HepG2 (cell line): Measurements from ENCODE around the gene MYO18A. TPM values are rescaled to one million over a fixed set of nuclear protein-coding genes. Genes with fewer than 3 reads are reported as not detected.

Source experiments
- GZF1 ChIP-seq: sonication (generic); formaldehyde crosslinking; IDR thresholded peaks from 2 replicates; pipeline ENCODE4 v1.5.1; 2020; ENCODE audit warnings: mild to moderate bottlenecking, missing genetic modification reagents
- KDM5A ChIP-seq: fragments of 200-600 bp; sonication (generic); IDR thresholded peaks from 2 replicates; pipeline ENCODE4 v1.7.0; 2018; ENCODE audit warnings: antibody characterized with exemption, mild to moderate bottlenecking, low read length, borderline replicate concordance
- MEF2D ChIP-seq: sonication (generic); formaldehyde crosslinking; IDR thresholded peaks from 2 replicates; pipeline ENCODE4 v1.5.1; 2020; ENCODE audit warnings: mild to moderate bottlenecking, missing genetic modification reagents
- NFATC3 ChIP-seq: sonication (generic); formaldehyde crosslinking; IDR thresholded peaks from 2 replicates; pipeline ENCODE4 v1.5.1; 2020; ENCODE audit warnings: mild to moderate bottlenecking, missing genetic modification reagents
- NFE2 ChIP-seq: sonication (generic); formaldehyde crosslinking; IDR thresholded peaks from 2 replicates; pipeline ENCODE4 v1.4.0; 2020; ENCODE audit warnings: missing genetic modification reagents
- NPAS2 ChIP-seq: sonication (generic); formaldehyde crosslinking; IDR thresholded peaks from 2 replicates; pipeline ENCODE4 v1.8.0; 2022; ENCODE audit warnings: mild to moderate bottlenecking, missing genetic modification reagents, borderline replicate concordance
- PAF1 ChIP-seq: IDR thresholded peaks from 2 replicates; pipeline ENCODE4 v1.6.1; 2016; ENCODE audit warnings: missing genetic modification reagents, missing compliant biosample characterization
- PCBP1 ChIP-seq: fragments of 200-400 bp; formaldehyde crosslinking; IDR thresholded peaks from 2 replicates; pipeline ENCODE4 v1.6.1; 2017; ENCODE audit warnings: mild to moderate bottlenecking, low read depth, low read length, borderline replicate concordance
- PTBP1 ChIP-seq: fragments of 200-400 bp; formaldehyde crosslinking; IDR thresholded peaks from 2 replicates; pipeline ENCODE4 v1.6.1; 2018; ENCODE audit warnings: low read length, low read depth; ENCODE audit not compliant: poor library complexity, severe bottlenecking
- RXRB ChIP-seq: IDR thresholded peaks from 2 replicates; pipeline ENCODE4 v1.6.1; 2016; ENCODE audit warnings: borderline replicate concordance, missing genetic modification reagents, missing compliant biosample characterization
- SATB2 ChIP-seq: sonication (generic); formaldehyde crosslinking; IDR thresholded peaks from 2 replicates; pipeline ENCODE4 v1.5.0; 2020; ENCODE audit warnings: missing genetic modification reagents
- SCMH1 ChIP-seq: sonication (generic); formaldehyde crosslinking; IDR thresholded peaks from 2 replicates; pipeline ENCODE4 v1.9.0; 2021; ENCODE audit warnings: missing genetic modification reagents, mild to moderate bottlenecking, borderline replicate concordance
- SIX4 ChIP-seq: sonication (generic); formaldehyde crosslinking; IDR thresholded peaks from 2 replicates; pipeline ENCODE4 v1.4.0; 2020; ENCODE audit warnings: missing genetic modification reagents
- SMAD3 ChIP-seq: sonication (generic); formaldehyde crosslinking; IDR thresholded peaks from 2 replicates; pipeline ENCODE4 v1.4.0; 2020; ENCODE audit warnings: missing genetic modification reagents
- SSRP1 ChIP-seq: IDR thresholded peaks from 2 replicates; pipeline ENCODE4 v1.6.1; 2016; ENCODE audit warnings: control low read depth
- TBL1XR1 ChIP-seq: fragments of 150-350 bp; IDR thresholded peaks from 2 replicates; pipeline ENCODE4 v1.6.1; 2014; ENCODE audit warnings: borderline replicate concordance, low read length; ENCODE audit not compliant: partially characterized antibody
- polyA plus RNA-seq, 8 experiments: library from polyadenylated mRNA; depleted of rRNA in 3 of 8; stranded (reverse) in 7 of 8; unstranded in 1 of 8; fragments of >200 nt; fragmentation: Illumina TruSeq in 4 of 8; extraction: Trizol in 4 of 8; gene quantifications; 2 replicates each; pipeline versions ENCODE4 v1.2.1 to v1.2.3, GENCODE V29; 2011 to 2016; ENCODE audit warnings: low read depth in 4 of 8, missing spikeins in 1 of 8, mixed read lengths in 1 of 8; ENCODE audit not compliant: insufficient read depth in 1 of 8
- total RNA-seq, 5 experiments: library from RNA; depleted of rRNA; stranded (reverse); fragments of >200 nt; fragmentation: Illumina TruSeq; extraction: Trizol; gene quantifications; 2 replicates each; pipeline ENCODE4 v1.2.3, GENCODE V29; 2016; ENCODE audit warnings: low read depth in 1 of 5
- TF ChIP-seq, protein P1 (sequence below): sonication (generic); formaldehyde crosslinking; IDR thresholded peaks from 2 replicates; pipeline ENCODE4 v1.4.0; 2020; ENCODE audit warnings: missing genetic modification reagents
- TF ChIP-seq, protein P2 (sequence below): sonication (generic); formaldehyde crosslinking; IDR thresholded peaks from 2 replicates; pipeline ENCODE4 v1.4.0; 2020; ENCODE audit warnings: missing genetic modification reagents
- TF ChIP-seq, protein P3 (sequence below): sonication (generic); formaldehyde crosslinking; IDR thresholded peaks from 2 replicates; pipeline ENCODE4 v1.4.0; 2020; ENCODE audit warnings: mild to moderate bottlenecking, low read depth, missing genetic modification reagents
- TF ChIP-seq, protein P4 (sequence below): sonication (generic); formaldehyde crosslinking; IDR thresholded peaks from 2 replicates; pipeline ENCODE4 v1.4.0; 2020; ENCODE audit warnings: missing genetic modification reagents, borderline replicate concordance
- TF ChIP-seq, protein P5 (sequence below): sonication (generic); formaldehyde crosslinking; IDR thresholded peaks from 2 replicates; pipeline ENCODE4 v1.8.0; 2022; ENCODE audit warnings: missing genetic modification reagents, mild to moderate bottlenecking, inconsistent platforms, borderline replicate concordance

Gene MYO18A
- total and polyA plus RNA-seq, 2 of the 13 experiments (the other 11 are each of a cell fraction or from before 2014, with no cell fraction given): 16.8 to 24.8 TPM

DNA sequence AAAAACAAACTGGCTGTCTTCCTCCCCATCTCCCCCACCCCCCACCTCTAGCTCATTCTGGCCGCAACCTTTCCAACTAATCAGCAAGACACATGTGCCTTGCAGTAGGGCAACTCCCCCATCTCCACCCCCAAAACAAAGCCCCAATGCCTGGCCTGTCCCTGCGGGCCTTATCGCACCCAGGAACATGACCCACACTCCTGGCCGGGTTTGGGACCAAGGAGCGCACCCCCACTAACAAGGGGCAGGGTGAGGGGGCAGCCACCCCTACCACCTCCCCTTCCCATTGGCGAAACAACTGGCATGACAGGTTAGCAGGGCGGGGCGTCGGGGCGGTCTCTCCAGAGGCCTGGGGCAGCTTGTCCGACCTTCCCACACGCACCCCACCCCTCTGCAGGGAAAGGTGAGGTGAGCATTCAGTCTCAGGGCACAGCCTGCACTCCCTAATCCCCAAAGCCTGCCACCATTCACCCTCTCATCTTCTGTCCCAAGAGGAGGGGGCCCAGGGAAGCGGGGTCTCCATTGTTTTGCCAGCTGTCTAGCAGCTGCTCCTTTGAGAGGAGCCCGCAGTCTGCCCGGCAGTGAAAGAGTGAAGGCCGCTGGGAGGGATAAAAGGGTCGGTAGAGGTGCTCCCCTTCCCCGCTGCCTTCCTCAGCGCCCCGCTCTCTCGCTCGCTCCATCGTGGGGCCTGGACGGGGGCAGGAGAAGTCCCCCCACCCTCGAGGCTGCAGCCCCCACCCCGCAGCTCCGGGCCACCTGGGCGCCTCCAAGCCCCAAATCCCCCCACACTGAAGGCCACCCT, 765 bp downstream of the MYO18A start (continued):
- TF ChIP-seq, protein P1, sequence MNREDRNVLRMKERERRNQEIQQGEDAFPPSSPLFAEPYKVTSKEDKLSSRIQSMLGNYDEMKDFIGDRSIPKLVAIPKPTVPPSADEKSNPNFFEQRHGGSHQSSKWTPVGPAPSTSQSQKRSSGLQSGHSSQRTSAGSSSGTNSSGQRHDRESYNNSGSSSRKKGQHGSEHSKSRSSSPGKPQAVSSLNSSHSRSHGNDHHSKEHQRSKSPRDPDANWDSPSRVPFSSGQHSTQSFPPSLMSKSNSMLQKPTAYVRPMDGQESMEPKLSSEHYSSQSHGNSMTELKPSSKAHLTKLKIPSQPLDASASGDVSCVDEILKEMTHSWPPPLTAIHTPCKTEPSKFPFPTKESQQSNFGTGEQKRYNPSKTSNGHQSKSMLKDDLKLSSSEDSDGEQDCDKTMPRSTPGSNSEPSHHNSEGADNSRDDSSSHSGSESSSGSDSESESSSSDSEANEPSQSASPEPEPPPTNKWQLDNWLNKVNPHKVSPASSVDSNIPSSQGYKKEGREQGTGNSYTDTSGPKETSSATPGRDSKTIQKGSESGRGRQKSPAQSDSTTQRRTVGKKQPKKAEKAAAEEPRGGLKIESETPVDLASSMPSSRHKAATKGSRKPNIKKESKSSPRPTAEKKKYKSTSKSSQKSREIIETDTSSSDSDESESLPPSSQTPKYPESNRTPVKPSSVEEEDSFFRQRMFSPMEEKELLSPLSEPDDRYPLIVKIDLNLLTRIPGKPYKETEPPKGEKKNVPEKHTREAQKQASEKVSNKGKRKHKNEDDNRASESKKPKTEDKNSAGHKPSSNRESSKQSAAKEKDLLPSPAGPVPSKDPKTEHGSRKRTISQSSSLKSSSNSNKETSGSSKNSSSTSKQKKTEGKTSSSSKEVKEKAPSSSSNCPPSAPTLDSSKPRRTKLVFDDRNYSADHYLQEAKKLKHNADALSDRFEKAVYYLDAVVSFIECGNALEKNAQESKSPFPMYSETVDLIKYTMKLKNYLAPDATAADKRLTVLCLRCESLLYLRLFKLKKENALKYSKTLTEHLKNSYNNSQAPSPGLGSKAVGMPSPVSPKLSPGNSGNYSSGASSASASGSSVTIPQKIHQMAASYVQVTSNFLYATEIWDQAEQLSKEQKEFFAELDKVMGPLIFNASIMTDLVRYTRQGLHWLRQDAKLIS (CRISPR knock-in tag): peak; percentile 68; the same call in 1 of the 2 replicates
- no peak for TF ChIP-seq SATB2 (CRISPR knock-in tag)
- TF ChIP-seq MEF2D (CRISPR knock-in tag): peak; percentile 43; the same call in 1 of the 2 replicates
- TF ChIP-seq SIX4 (CRISPR knock-in tag): no peak; the same call in 1 of the 2 replicates
- TF ChIP-seq TBL1XR1: no peak
- no peak for TF ChIP-seq NFE2 (CRISPR knock-in tag)
- 0 out of 2 replicates have a peak, but pooled peaks have one; percentile 53 for TF ChIP-seq GZF1 (CRISPR knock-in tag)
- no peak for TF ChIP-seq SSRP1 (CRISPR knock-in tag)
- TF ChIP-seq, protein P2, sequence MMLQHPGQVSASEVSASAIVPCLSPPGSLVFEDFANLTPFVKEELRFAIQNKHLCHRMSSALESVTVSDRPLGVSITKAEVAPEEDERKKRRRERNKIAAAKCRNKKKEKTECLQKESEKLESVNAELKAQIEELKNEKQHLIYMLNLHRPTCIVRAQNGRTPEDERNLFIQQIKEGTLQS (CRISPR knock-in tag): no peak
- TF ChIP-seq NFATC3: no peak
- TF ChIP-seq PCBP1: peak; percentile 41; the same call in 1 of the 2 replicates
- TF ChIP-seq, protein P3, sequence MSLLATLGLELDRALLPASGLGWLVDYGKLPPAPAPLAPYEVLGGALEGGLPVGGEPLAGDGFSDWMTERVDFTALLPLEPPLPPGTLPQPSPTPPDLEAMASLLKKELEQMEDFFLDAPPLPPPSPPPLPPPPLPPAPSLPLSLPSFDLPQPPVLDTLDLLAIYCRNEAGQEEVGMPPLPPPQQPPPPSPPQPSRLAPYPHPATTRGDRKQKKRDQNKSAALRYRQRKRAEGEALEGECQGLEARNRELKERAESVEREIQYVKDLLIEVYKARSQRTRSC (CRISPR knock-in tag): no peak
- no peak for TF ChIP-seq PAF1
- TF ChIP-seq, protein P4, sequence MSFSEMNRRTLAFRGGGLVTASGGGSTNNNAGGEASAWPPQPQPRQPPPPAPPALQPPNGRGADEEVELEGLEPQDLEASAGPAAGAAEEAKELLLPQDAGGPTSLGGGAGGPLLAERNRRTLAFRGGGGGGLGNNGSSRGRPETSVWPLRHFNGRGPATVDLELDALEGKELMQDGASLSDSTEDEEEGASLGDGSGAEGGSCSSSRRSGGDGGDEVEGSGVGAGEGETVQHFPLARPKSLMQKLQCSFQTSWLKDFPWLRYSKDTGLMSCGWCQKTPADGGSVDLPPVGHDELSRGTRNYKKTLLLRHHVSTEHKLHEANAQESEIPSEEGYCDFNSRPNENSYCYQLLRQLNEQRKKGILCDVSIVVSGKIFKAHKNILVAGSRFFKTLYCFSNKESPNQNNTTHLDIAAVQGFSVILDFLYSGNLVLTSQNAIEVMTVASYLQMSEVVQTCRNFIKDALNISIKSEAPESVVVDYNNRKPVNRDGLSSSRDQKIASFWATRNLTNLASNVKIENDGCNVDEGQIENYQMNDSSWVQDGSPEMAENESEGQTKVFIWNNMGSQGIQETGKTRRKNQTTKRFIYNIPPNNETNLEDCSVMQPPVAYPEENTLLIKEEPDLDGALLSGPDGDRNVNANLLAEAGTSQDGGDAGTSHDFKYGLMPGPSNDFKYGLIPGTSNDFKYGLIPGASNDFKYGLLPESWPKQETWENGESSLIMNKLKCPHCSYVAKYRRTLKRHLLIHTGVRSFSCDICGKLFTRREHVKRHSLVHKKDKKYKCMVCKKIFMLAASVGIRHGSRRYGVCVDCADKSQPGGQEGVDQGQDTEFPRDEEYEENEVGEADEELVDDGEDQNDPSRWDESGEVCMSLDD (CRISPR knock-in tag): peak; percentile 57; the same call in 1 of the 2 replicates
- TF ChIP-seq RXRB (CRISPR knock-in tag): peak; percentile 57; the same call in 1 of the 2 replicates
- no peak for TF ChIP-seq SMAD3 (CRISPR knock-in tag)
- TF ChIP-seq KDM5A: no peak
- no peak for TF ChIP-seq SCMH1 (CRISPR knock-in tag)
- no peak for TF ChIP-seq NPAS2
- no peak for TF ChIP-seq PTBP1
- TF ChIP-seq, protein P5, sequence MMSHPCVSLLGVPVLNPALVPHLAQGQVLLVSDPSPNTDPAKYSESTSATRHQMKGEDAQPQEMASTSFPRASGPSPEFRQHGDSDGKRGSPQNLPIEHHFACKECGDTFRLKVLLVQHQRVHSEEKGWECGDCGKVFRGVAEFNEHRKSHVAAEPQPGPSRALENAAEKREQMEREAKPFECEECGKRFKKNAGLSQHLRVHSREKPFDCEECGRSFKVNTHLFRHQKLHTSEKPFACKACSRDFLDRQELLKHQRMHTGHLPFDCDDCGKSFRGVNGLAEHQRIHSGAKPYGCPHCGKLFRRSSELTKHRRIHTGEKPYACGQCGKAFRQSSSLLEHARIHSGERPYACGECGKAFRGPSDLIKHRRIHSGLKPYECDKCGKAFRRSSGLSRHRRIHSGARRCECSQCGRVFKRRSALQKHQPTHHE: no peak
